Nephron progenitor cell (in vitro differentiated cells): ENCODE data around the gene MS4A6E.
"Not testable (repeated sequence)": the region's sequence is repeated elsewhere in the genome, so short reads cannot be mapped to it uniquely, and the experiment has no call there.

Experiments
- DNase-seq: peaks from one replicate; pipeline ENCODE4 v3.0.0; 2021
- H3K27ac Mint-ChIP-seq: 2 replicates; pipeline ENCODE4 v1.8.0; 2021; ENCODE audit warnings: mild to moderate bottlenecking, moderate library complexity, mixed read lengths
- H3K27me3 Mint-ChIP-seq: 2 replicates; pipeline ENCODE4 v1.8.0; 2021; ENCODE audit warnings: mild to moderate bottlenecking, low read depth, mixed read lengths; ENCODE audit not compliant: poor library complexity
- H3K36me3 Mint-ChIP-seq: 2 replicates; pipeline ENCODE4 v1.8.0; 2021; ENCODE audit warnings: low read depth, mixed read lengths
- H3K4me1 Mint-ChIP-seq: 2 replicates; pipeline ENCODE4 v1.8.0; 2021; ENCODE audit warnings: mixed read lengths
- H3K4me3 Mint-ChIP-seq: 2 replicates; pipeline ENCODE4 v1.8.0; 2021; ENCODE audit warnings: mild to moderate bottlenecking, moderate library complexity, mixed read lengths
- H3K9me3 Mint-ChIP-seq: 2 replicates; pipeline ENCODE4 v1.8.0; 2021; ENCODE audit warnings: mild to moderate bottlenecking, moderate library complexity, mixed read lengths
- TF ChIP-seq, protein P1 (sequence below): fragments of 200-600 bp; sonication (generic); IDR thresholded peaks from 2 replicates; pipeline ENCODE4 v1.5.0; 2021; ENCODE audit warnings: antibody characterized with exemption

Gene MS4A6E

DNA sequence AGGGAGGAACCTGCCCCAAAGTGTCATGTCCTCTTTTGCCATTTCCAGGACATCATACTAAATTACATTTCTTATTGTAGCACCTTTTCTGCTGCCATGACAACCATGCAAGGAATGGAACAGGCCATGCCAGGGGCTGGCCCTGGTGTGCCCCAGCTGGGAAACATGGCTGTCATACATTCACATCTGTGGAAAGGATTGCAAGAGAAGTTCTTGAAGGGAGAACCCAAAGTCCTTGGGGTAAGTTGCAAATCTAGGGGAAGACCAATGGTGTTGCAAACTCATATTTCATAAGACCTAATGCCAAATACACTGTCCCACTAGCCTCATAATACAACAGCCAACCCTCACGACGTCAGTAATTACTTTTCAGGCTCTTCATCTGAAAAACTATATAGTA lies 34.9 kb upstream of the MS4A6E start:
- no peaks in the 10 kb centered on the region for H3K4me1 Mint-ChIP-seq
- TF ChIP-seq, protein P1, sequence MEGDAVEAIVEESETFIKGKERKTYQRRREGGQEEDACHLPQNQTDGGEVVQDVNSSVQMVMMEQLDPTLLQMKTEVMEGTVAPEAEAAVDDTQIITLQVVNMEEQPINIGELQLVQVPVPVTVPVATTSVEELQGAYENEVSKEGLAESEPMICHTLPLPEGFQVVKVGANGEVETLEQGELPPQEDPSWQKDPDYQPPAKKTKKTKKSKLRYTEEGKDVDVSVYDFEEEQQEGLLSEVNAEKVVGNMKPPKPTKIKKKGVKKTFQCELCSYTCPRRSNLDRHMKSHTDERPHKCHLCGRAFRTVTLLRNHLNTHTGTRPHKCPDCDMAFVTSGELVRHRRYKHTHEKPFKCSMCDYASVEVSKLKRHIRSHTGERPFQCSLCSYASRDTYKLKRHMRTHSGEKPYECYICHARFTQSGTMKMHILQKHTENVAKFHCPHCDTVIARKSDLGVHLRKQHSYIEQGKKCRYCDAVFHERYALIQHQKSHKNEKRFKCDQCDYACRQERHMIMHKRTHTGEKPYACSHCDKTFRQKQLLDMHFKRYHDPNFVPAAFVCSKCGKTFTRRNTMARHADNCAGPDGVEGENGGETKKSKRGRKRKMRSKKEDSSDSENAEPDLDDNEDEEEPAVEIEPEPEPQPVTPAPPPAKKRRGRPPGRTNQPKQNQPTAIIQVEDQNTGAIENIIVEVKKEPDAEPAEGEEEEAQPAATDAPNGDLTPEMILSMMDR: no peak
- H3K36me3 Mint-ChIP-seq: no peaks in the 10 kb centered on the region
- H3K9me3 Mint-ChIP-seq: peaks cover 12% of the 10 kb centered on the region
- H3K27me3 Mint-ChIP-seq: no peaks in the 10 kb centered on the region
- H3K4me3 Mint-ChIP-seq: no peak overlapping the region
- DNase-seq: no peak
- H3K27ac Mint-ChIP-seq: no peak overlapping the region

DNA sequence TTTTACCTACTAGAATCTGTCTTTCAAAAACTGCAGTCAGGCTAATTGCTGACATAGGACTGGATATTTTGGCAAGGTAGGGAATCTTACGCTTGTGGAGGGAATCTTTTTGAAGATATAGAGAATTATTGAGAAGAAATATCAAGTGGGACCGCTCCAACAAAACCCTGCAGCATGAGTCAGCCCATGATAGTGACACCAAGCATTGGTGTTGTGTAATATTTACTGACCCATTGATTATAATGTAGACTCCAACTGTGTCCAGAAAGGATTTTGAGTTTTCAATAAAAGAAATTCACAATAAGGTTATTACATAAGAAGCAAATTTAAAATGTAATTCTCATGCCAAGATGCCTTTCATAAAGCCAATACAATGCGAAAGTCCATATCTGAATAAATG lies 25.9 kb upstream of the MS4A6E start:
- peaks cover 3% of the 10 kb centered on the region for H3K27me3 Mint-ChIP-seq
- H3K4me3 Mint-ChIP-seq: no peak overlapping the region
- no peaks in the 10 kb centered on the region for H3K36me3 Mint-ChIP-seq
- DNase-seq: no peak
- TF ChIP-seq, protein P1: no peak
- H3K27ac Mint-ChIP-seq: no peak overlapping the region
- H3K9me3 Mint-ChIP-seq: no peaks in the 10 kb centered on the region
- H3K4me1 Mint-ChIP-seq: no peaks in the 10 kb centered on the region

DNA sequence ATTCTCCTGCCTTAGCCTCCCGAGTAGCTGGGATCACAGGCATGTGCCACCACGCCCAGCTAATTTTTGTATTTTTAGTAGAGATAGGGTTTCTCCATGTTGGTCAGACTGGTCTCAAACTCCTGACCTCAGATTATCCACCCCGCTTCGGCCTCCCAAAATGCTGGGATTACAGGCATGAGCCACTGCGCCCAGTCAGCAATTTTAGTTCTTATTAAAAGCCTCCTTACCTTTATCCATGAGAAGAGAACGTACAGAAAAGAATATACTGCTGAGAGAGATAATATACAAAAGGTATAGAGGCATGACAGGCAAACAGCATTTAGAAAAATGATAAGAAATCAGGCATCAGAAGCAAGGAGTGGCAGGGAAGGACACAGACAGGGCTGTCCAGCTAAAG lies 25.2 kb upstream of the MS4A6E start:
- H3K27ac Mint-ChIP-seq, H3K4me1 Mint-ChIP-seq, H3K9me3 Mint-ChIP-seq, DNase-seq, H3K4me3 Mint-ChIP-seq, H3K27me3 Mint-ChIP-seq, H3K36me3 Mint-ChIP-seq: not testable (repeated sequence)

DNA sequence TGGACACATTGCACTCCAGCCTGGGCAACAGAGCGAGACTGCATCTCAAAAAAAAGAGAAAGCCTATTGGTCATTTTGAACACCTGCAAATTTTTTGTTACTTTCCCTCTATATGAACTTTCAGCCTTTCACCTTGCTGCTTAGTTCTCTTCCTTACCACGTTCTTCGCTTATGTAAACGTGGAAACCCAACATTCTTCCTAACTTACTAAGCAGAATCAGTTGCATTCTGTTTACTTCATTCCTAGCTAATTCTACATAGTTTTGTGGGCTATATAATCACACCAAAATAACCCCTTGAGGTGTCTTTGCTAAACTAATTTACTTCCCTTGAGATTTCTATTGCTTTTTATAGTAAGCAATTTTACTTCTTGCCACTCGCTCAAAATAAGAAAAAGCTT lies 23.4 kb upstream of the MS4A6E start:
- DNase-seq: no peak
- Mint-ChIP-seq H3K27ac (no peak overlapping the region), H3K27me3 (peaks cover 3% of the 10 kb centered on the region), H3K36me3 (no peaks in the 10 kb centered on the region), H3K9me3 (no peaks in the 10 kb centered on the region), H3K4me1 (no peaks in the 10 kb centered on the region), H3K4me3 (no peak overlapping the region)
- TF ChIP-seq, protein P1: no peak

DNA sequence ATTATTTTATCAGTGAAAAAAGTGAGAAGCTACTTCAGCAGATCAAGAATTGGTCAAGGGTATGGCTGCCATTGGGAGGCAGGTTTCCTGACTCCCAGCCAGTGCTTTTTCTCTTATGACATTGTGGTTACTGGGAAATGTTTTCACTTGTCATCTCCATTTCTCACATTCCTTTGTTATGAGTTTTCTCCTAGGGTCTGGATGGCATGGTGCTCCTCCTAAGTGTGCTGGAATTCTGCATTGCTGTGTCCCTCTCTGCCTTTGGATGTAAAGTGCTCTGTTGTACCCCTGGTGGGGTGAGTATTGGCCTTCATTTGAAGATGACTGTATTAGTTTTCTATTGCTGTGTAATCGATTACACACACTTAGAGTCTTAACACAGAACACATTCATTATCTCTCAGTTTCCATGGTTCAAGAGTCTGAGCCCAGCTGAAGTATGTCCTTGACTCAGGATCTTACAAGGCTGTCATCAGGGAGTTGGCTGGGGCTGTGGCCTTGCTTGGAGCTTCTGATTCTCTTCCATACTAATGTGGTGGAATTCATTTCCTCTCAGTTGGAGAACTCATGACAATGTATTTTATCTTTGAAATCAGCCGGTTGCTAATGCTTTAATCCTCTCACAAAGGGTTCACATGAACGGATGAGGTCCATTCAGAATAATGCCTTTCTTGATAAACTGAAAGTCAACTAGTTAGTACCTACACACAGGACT lies 21.0 kb upstream of the MS4A6E start:
- Mint-ChIP-seq H3K9me3 (no peaks in the 10 kb centered on the region), H3K27ac (no peak overlapping the region)

DNA sequence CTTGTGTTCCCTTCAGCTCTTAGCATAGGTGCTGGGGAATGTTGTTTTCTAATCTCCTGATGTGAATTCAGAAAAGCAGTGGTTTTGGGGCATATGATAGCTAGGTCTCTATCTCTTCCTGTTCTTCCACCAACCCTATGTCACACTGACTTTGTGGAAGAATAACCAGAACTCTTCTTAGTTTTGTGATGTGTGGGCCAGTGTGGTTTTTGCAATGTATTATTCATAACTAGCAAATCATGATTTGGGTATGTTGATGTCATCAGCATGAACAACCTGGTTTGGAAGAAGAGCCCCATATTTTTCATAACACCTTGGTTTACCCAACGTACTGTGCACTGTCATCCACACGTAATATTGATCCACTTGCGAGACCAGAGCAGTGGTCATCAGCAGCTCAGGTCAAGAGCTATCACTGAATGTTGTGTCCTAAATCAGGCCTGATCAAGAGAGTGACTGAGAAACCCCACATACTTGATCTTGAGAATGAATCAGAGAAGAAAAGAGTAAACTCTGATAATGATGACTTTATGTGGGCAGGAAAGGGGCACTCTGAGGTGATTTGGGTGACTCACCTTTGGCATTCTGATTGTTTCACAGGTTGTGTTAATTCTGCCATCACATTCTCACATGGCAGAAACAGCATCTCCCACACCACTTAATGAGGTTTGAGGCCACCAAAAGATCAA lies 19.4 kb upstream of the MS4A6E start:
- no peak overlapping the region for H3K4me3 Mint-ChIP-seq
- H3K27ac Mint-ChIP-seq: no peak overlapping the region
- no peaks in the 10 kb centered on the region for H3K4me1 Mint-ChIP-seq
- H3K36me3 Mint-ChIP-seq: no peaks in the 10 kb centered on the region
- no peaks in the 10 kb centered on the region for H3K27me3 Mint-ChIP-seq
- no peaks in the 10 kb centered on the region for H3K9me3 Mint-ChIP-seq
- no peak for DNase-seq
- TF ChIP-seq, protein P1: no peak

More for the DNA sequence above, 21.0 kb upstream of the MS4A6E start:
- Mint-ChIP-seq H3K36me3 (no peaks in the 10 kb centered on the region), H3K4me3 (no peak overlapping the region), H3K27me3 (no peaks in the 10 kb centered on the region), H3K4me1 (no peaks in the 10 kb centered on the region)
- TF ChIP-seq, protein P1: no peak
- no peak for DNase-seq
